Breast epithelium (tissue), 3 donors: ENCODE results near the gene DTX3L.

Experiments
- POLR2AphosphoS5 ChIP-seq, 3 donors: sonication (generic); formaldehyde crosslinking; IDR thresholded peaks; one replicate each; pipeline ENCODE4 v1.6.1; 2017; ENCODE audit warnings: antibody characterized with exemption in 3 of 3
- TF ChIP-seq, protein P1 (sequence below), 3 donors: fragments of 450-650 bp; IDR thresholded peaks; one replicate each; pipeline ENCODE4 v1.5.1; 2016 to 2017; ENCODE audit warnings: antibody characterized with exemption in 3 of 3, mild to moderate bottlenecking in 3 of 3, moderate library complexity in 3 of 3

- TF ChIP-seq, protein P1, sequence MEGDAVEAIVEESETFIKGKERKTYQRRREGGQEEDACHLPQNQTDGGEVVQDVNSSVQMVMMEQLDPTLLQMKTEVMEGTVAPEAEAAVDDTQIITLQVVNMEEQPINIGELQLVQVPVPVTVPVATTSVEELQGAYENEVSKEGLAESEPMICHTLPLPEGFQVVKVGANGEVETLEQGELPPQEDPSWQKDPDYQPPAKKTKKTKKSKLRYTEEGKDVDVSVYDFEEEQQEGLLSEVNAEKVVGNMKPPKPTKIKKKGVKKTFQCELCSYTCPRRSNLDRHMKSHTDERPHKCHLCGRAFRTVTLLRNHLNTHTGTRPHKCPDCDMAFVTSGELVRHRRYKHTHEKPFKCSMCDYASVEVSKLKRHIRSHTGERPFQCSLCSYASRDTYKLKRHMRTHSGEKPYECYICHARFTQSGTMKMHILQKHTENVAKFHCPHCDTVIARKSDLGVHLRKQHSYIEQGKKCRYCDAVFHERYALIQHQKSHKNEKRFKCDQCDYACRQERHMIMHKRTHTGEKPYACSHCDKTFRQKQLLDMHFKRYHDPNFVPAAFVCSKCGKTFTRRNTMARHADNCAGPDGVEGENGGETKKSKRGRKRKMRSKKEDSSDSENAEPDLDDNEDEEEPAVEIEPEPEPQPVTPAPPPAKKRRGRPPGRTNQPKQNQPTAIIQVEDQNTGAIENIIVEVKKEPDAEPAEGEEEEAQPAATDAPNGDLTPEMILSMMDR (IDR thresholded peaks at IDR 0.05) = no peak
- no peak for TF ChIP-seq POLR2AphosphoS5 (IDR thresholded peaks at IDR 0.05)
Measured at GRCh38 chr3:122612696-122613095, 48.6 kb downstream of the DTX3L start.
